ENCODE measurements around the gene LRRC53. TPM values are rescaled to one million over a fixed set of nuclear protein-coding genes. Genes with fewer than 3 reads are reported as not detected.

LRRC53 gene
- total RNA-seq, 1 experiment from 2014 or later = not detected

- H3K4me3 Mint-ChIP-seq (ENCODE audit: low read depth, unreplicated experiment) = no peak overlapping the region
- intact Hi-C loops (cut with micrococcal nuclease; ENCODE audit: unreplicated experiment) = no loop called here
- BruUV-seq (replicated peaks) = no TSS peak
- no peak for TF ChIP-seq CTCF (IDR thresholded peaks at IDR 0.05; ENCODE audit: unreplicated experiment)
- H3K36me3 Mint-ChIP-seq (ENCODE audit: insufficient read depth, unreplicated experiment) = no peaks in the 10 kb centered on the region
- H3K4me1 Mint-ChIP-seq (ENCODE audit: low read depth, unreplicated experiment) = no peaks in the 10 kb centered on the region
- no peaks in the 10 kb centered on the region for H3K27me3 Mint-ChIP-seq (ENCODE audit: unreplicated experiment)
- DNase-seq = no peak
- no peak overlapping the region for H3K27ac Mint-ChIP-seq (ENCODE audit: unreplicated experiment)
- H3K9me3 Mint-ChIP-seq (ENCODE audit: low read depth, unreplicated experiment) = peaks cover 13% of the 10 kb centered on the region
- CTCF ChIA-PET = no interaction called here
Observed at GRCh38 chr1:74420467-74420866, 91.9 kb downstream of the LRRC53 start.

Other genes with a start within 250 kb of the LRRC53 start
- 0.15 and 0.35 TPM in 2 replicates for gene ERICH3, start 161.2 kb upstream of the LRRC53 start, total RNA-seq (2022)
- gene CRYZ, start 220.4 kb upstream of the LRRC53 start, total RNA-seq (2022) = 132 and 143 TPM in 2 replicates
- gene TYW3, start 220.5 kb upstream of the LRRC53 start, total RNA-seq (2022) = 29.1 and 31.3 TPM in 2 replicates

Measured in Calu3 (cell line).